Loucy (cell line): ENCODE results near the gene C2.

ENCODE experiments used
- H2AFZ ChIP-seq: fragments of 200-600 bp; sonication (generic); 2 replicates; pipeline ENCODE4 v1.6.0; 2016; ENCODE audit warnings: antibody characterized with exemption, mild to moderate bottlenecking, low read length, moderate library complexity
- H3F3A ChIP-seq: fragments of 200-600 bp; 2 replicates; pipeline ENCODE4 v1.6.0; 2016; ENCODE audit warnings: antibody characterized with exemption, low read depth, mild to moderate bottlenecking
- H3K27me3 ChIP-seq: fragments of 200-600 bp; sonication (generic); 2 replicates; pipeline ENCODE4 v1.6.1; 2014; ENCODE audit warnings: low read length, mild to moderate bottlenecking; ENCODE audit not compliant: insufficient read depth, poor library complexity, severe bottlenecking
- H3K36me3 ChIP-seq: fragments of 200-600 bp; sonication (generic); 2 replicates; pipeline ENCODE4 v1.6.1; 2016; ENCODE audit warnings: low read length; ENCODE audit not compliant: insufficient read depth
- H3K4me1 ChIP-seq: fragments of 200-600 bp; sonication (generic); 2 replicates; pipeline ENCODE4 v1.5.1; 2014; ENCODE audit warnings: low read length, mild to moderate bottlenecking; ENCODE audit not compliant: insufficient read depth, poor library complexity, severe bottlenecking
- H3K4me2 ChIP-seq: fragments of 200-600 bp; sonication (generic); 2 replicates; pipeline ENCODE4 v1.6.0; 2014; ENCODE audit warnings: antibody characterized with exemption, low read length, low read depth, mild to moderate bottlenecking; ENCODE audit not compliant: poor library complexity, severe bottlenecking
- H3K4me3 ChIP-seq: fragments of 200-600 bp; sonication (generic); 2 replicates; pipeline ENCODE4 v1.5.1; 2014; ENCODE audit warnings: low read length, mild to moderate bottlenecking, mixed read lengths; ENCODE audit not compliant: poor library complexity, severe bottlenecking
- H3K79me2 ChIP-seq: fragments of 200-600 bp; sonication (generic); 2 replicates; pipeline ENCODE4 v1.6.1; 2014; ENCODE audit warnings: low read length; ENCODE audit not compliant: insufficient read depth
- H3K9ac ChIP-seq: fragments of 200-600 bp; sonication (generic); 2 replicates; pipeline ENCODE4 v1.6.0; 2014; ENCODE audit warnings: mild to moderate bottlenecking, low read depth, low read length, moderate library complexity; ENCODE audit not compliant: poor library complexity, severe bottlenecking
- H3K9me2 ChIP-seq: fragments of 200-600 bp; sonication (generic); replicated peaks from 2 replicates; pipeline ENCODE4 v1.6.1; 2016; ENCODE audit warnings: low read depth, low read length, mixed read lengths
- H3K9me3 ChIP-seq: fragments of 200-600 bp; sonication (generic); 2 replicates; pipeline ENCODE4 v1.6.1; 2014; ENCODE audit warnings: mild to moderate bottlenecking, antibody characterized with exemption, low read length, low read depth; ENCODE audit not compliant: insufficient read depth
- H4K20me1 ChIP-seq: fragments of 200-600 bp; sonication (generic); 2 replicates; pipeline ENCODE4 v1.6.0; 2014; ENCODE audit warnings: antibody characterized with exemption, low read length, mild to moderate bottlenecking; ENCODE audit not compliant: insufficient read depth, poor library complexity, severe bottlenecking
- CTCF ChIP-seq: fragments of 200-600 bp; sonication (generic); conservative IDR thresholded peaks from 2 replicates; pipeline ENCODE4 v1.5.1; 2014; ENCODE audit warnings: mild to moderate bottlenecking, antibody characterized with exemption, low read length
- EZH2phosphoT487 ChIP-seq: fragments of 200-600 bp; IDR thresholded peaks from 2 replicates; pipeline ENCODE4 v1.6.1; 2018; ENCODE audit warnings: antibody characterized with exemption, mild to moderate bottlenecking, moderate library complexity, borderline replicate concordance

C2 gene

GRCh38 chr6:31958412-31958740 lies 30.9 kb downstream of the C2 start:
- Histone ChIP-seq H3F3A (no peaks in the 10 kb centered on the region), H3K4me1 (peaks cover 28% of the 10 kb centered on the region), H2AFZ (peak overlapping the region; percentile 91), H3K9ac (peak overlapping the region; percentile 95), H3K27me3 (no peaks in the 10 kb centered on the region), H3K36me3 (peaks cover 27% of the 10 kb centered on the region; the same call in 1 of the 2 replicates), H3K4me2 (peak overlapping the region; percentile 94), H3K9me3 (no peaks in the 10 kb centered on the region), H3K79me2 (peaks cover 39% of the 10 kb centered on the region), H4K20me1 (no peaks in the 10 kb centered on the region), H3K9me2 (no peaks in the 10 kb centered on the region), H3K4me3 (peak overlapping the region; percentile 95)
- no peak for TF ChIP-seq EZH2phosphoT487

GRCh38 chr6:31958741-31959739 lies 31.5 kb downstream of the C2 start, which contains the start of the genes NELFE and SKIC2:
NELFE (minus strand) TSS chr6:31958971; CDS start chr6:31958446, 525 bp downstream.
SKIC2 (plus strand) TSS chr6:31959175; CDS start chr6:31959193, 18 bp downstream.
- H3K9me2 ChIP-seq: no peaks in the 10 kb centered on the region
- H3K36me3 ChIP-seq: peaks cover 23% of the 10 kb centered on the region; the same call in 1 of the 2 replicates
- H3K79me2 ChIP-seq: peaks cover 39% of the 10 kb centered on the region
- no peaks in the 10 kb centered on the region for H3F3A ChIP-seq
- no peaks in the 10 kb centered on the region for H3K9me3 ChIP-seq
- no peaks in the 10 kb centered on the region for H3K27me3 ChIP-seq
- H2AFZ ChIP-seq: peak within 1 kb of the TSS; percentile 91
- H3K4me3 ChIP-seq: peak within 1 kb of the TSS; percentile 95
- no peaks in the 10 kb centered on the region for H4K20me1 ChIP-seq
- TF ChIP-seq EZH2phosphoT487 (no peak), CTCF (no peak)
- H3K4me1 ChIP-seq: peaks cover 28% of the 10 kb centered on the region
- peak within 1 kb of the TSS; percentile 94 for H3K4me2 ChIP-seq
- H3K9ac ChIP-seq: peak within 1 kb of the TSS; percentile 95

GRCh38 chr6:31961616-31962015 lies 34.1 kb downstream of the C2 start:
- H3K27me3 ChIP-seq: no peaks in the 10 kb centered on the region
- peaks cover 36% of the 10 kb centered on the region for H3K79me2 ChIP-seq
- no peaks in the 10 kb centered on the region for H3K9me2 ChIP-seq
- H2AFZ ChIP-seq: no peak overlapping the region
- peak overlapping the region; percentile 26 for H3K9ac ChIP-seq
- H4K20me1 ChIP-seq: no peaks in the 10 kb centered on the region
- H3K4me1 ChIP-seq: peaks cover 28% of the 10 kb centered on the region
- no peaks in the 10 kb centered on the region for H3F3A ChIP-seq
- H3K9me3 ChIP-seq: no peaks in the 10 kb centered on the region
- no peak overlapping the region for H3K4me3 ChIP-seq
- no peak for TF ChIP-seq EZH2phosphoT487
- TF ChIP-seq CTCF: no peak
- H3K4me2 ChIP-seq: no peak overlapping the region
- peaks cover 27% of the 10 kb centered on the region; the same call in 1 of the 2 replicates for H3K36me3 ChIP-seq
